ENCODE measurements around the gene UTP14C.
A peak's percentile ranks its signal among the peaks of the same experiment; 100 is the strongest.
"Not testable (repeated sequence)": the region's sequence is repeated elsewhere in the genome, so short reads cannot be mapped to it uniquely, and the experiment has no call there.

The UTP14C gene

DNA sequence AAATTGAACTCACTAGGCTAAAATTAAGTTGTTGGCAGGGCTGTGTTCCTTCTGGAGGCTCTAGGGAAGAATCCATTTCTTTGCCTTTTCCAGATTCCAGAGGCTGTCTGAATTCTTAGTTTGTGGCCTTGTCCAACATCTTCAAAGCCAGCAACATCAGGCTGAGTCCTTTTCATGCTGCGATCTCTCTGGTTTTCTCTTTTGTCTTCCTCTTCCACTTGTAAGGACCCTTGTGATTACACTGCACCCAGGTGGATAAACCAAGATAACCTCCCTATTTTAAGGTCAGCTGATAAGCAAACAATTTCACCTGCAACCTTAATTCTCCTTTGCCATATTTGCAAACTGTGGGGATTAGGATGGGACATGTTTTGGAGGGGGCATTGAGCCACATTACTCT is 11.5 kb downstream of the UTP14C start:
- Mint-ChIP-seq H3K27ac (no peak overlapping the region), H3K9me3 (no peaks in the 10 kb centered on the region), H3K36me3 (ENCODE audit: low read depth) (no peaks in the 10 kb centered on the region), H3K27me3 (ENCODE audit: low read depth) (no peaks in the 10 kb centered on the region), H3K4me1 (ENCODE audit: low read depth) (no peaks in the 10 kb centered on the region), H3K4me3 (no peak overlapping the region)
- no peak for DNase-seq (ENCODE audit: low spot score)

DNA sequence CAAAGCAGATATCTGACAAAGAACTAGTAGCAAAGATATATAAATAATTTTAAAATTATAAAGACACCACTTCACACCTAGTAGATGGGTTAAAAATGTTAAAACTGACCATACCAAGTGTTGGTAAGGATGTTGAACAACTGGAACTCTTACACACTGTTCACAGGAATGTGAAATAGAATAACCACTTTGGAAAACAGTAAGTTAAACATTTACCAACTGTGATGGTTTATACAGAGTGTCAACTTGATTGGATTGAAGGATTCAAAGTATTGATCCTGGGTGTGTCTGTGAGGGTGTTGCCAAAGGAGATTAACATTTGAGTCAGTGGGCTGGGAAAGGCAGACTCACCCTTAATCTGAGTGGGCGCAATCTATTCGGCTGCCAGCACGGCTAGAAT is 19.2 kb downstream of the UTP14C start:
- Mint-ChIP-seq H3K4me3 (no peak overlapping the region), H3K27me3 (ENCODE audit: low read depth) (no peaks in the 10 kb centered on the region), H3K36me3 (ENCODE audit: low read depth) (no peaks in the 10 kb centered on the region), H3K4me1 (ENCODE audit: low read depth) (no peaks in the 10 kb centered on the region), H3K9me3 (no peaks in the 10 kb centered on the region), H3K27ac (no peak overlapping the region)
- no peak for DNase-seq (ENCODE audit: low spot score)

DNA sequence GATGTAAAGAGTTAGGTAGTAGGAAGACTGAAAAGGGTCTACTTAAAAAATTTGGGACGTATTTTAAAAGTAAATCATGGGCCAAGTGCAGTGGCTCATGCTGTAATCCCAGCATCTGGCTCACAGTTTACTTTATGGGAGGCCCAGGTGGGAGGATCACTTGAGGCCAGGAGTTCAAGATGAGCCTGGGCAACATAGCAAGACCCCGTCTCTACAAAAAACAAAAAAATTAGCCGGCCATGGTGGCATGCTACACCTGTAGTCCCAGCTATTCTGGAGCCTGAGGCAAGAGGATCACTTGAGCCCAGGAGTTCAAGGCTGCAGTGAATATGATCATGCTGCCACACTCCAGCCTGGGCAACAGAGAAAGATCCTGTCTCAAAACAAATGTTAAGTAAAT is 23.0 kb downstream of the UTP14C start:
- no peaks in the 10 kb centered on the region for H3K36me3 Mint-ChIP-seq (ENCODE audit: low read depth)
- H3K27me3 Mint-ChIP-seq (ENCODE audit: low read depth), result no peaks in the 10 kb centered on the region
- no peak overlapping the region for H3K4me3 Mint-ChIP-seq
- no peak overlapping the region for H3K27ac Mint-ChIP-seq
- no peaks in the 10 kb centered on the region for H3K9me3 Mint-ChIP-seq
- DNase-seq (ENCODE audit: low spot score), result no peak
- H3K4me1 Mint-ChIP-seq (ENCODE audit: low read depth), result no peaks in the 10 kb centered on the region

DNA sequence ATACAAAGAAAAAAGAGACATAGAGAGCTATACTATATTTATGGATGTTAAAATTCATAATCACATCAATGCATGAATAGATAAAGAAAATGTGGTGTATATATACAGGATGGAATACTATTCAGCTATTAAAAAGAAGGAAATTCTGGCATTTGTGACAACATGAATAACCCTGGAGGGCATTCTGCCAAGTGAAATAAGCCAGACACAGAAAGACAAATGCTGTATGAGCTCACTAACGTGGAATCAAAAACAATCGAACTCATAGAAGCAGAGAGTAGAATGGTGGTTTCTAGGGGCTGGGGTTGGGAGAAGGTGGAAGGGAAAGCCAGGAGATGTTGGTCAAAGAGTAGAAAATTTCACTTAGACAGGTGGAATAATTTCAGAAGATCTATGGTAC is 24.0 kb downstream of the UTP14C start:
- Mint-ChIP-seq H3K27ac (no peak overlapping the region), H3K9me3 (no peaks in the 10 kb centered on the region), H3K4me1 (ENCODE audit: low read depth) (no peaks in the 10 kb centered on the region), H3K27me3 (ENCODE audit: low read depth) (no peaks in the 10 kb centered on the region), H3K4me3 (no peak overlapping the region), H3K36me3 (ENCODE audit: low read depth) (no peaks in the 10 kb centered on the region)
- no peak for DNase-seq (ENCODE audit: low spot score)

DNA sequence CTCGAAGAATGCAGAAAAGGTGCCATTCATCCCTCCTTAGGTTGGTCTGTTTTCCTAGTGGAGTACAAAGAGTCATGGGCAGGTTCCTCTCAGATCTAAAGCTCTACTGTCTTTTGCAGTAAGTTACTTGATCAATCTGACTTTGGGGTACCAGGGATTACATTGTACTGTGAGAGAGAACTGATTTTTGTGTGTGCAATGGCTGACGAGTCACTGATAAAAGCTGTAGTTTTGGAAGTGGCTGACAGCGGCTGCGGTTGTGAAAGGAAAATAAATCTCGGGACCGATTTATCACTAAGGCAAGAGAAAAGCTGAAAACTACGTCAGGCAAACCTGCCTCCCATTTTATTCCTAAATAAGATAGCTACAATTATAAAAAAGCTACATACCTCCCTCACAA is 26.9 kb downstream of the UTP14C start:
- Mint-ChIP-seq H3K4me3 (no peak overlapping the region), H3K9me3 (peaks cover 5% of the 10 kb centered on the region), H3K27me3 (ENCODE audit: low read depth) (no peaks in the 10 kb centered on the region), H3K36me3 (ENCODE audit: low read depth) (no peaks in the 10 kb centered on the region), H3K27ac (no peak overlapping the region), H3K4me1 (ENCODE audit: low read depth) (no peaks in the 10 kb centered on the region)
- DNase-seq (ENCODE audit: low spot score), result no peak

DNA sequence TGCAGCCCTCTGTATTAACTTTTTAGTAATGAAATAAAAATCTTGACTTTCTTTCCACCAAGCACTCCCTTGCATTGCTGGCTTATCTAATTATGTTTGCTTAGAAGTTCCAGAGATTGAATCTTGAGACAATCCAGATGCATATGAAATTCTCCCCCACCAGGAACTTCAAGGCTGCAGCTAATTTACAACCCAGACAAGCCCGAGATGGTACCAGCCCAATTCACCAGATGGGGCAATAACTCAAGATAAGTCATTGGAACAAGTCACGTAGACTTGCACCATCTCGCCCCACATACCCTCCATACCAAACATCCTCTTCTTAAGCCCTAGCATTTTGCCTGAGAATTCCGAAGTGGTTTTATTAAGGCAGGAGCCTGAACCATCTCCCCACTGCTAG is 29.0 kb downstream of the UTP14C start:
- H3K27ac Mint-ChIP-seq, result no peak overlapping the region
- H3K9me3 Mint-ChIP-seq, result peaks cover 5% of the 10 kb centered on the region
- H3K4me1 Mint-ChIP-seq (ENCODE audit: low read depth), result no peaks in the 10 kb centered on the region
- H3K36me3 Mint-ChIP-seq (ENCODE audit: low read depth), result no peaks in the 10 kb centered on the region
- no peak overlapping the region for H3K4me3 Mint-ChIP-seq
- H3K27me3 Mint-ChIP-seq (ENCODE audit: low read depth), result no peaks in the 10 kb centered on the region
- no peak for DNase-seq (ENCODE audit: low spot score)

DNA sequence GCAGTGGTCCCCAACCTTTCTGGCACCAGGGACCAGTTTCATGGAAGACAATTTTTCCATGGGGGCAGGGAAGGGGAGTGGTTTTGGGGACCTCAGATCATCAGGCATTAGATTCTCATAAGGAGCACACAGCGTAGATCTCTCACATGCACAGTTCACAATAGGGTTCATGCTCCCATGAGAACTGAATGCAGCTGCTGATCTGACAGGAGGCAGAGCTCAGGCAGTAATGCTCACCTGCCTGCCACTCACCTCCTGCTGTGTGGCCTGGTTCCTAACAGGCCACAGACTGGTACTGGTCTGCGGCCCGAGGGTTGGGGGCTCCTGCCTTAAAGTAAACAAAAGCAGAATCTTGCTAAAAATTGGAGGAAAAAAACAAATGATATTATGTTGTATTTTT is 36.6 kb downstream of the UTP14C start:
- H3K9me3 Mint-ChIP-seq, result peaks cover 18% of the 10 kb centered on the region
- H3K27me3 Mint-ChIP-seq (ENCODE audit: low read depth); H3K27ac Mint-ChIP-seq: not testable (repeated sequence)

DNA sequence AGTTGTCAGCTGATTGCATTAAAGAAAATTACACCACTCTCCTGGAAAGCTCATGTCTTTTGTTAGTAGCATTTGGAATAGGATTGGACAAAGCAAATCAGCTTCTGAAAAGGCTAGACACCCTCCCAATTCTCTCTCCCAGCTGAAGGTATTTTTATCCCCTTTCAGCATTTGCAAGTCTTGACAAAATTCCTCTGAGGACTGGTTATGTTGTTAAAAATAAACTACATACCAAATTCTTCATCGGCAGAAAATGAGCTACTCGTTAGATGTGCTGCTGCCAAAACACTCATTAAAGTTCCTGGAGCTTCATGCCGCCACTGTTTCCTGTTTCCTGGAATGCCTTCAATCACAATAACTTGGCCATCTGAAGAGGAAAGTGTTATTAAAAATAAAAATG is 37.1 kb downstream of the UTP14C start:
- DNase-seq (ENCODE audit: low spot score), result no peak
- no peaks in the 10 kb centered on the region for H3K27me3 Mint-ChIP-seq (ENCODE audit: low read depth)
- no peaks in the 10 kb centered on the region for H3K4me1 Mint-ChIP-seq (ENCODE audit: low read depth)
- no peak overlapping the region for H3K27ac Mint-ChIP-seq
- no peak overlapping the region for H3K4me3 Mint-ChIP-seq
- H3K36me3 Mint-ChIP-seq (ENCODE audit: low read depth), result no peaks in the 10 kb centered on the region
- peaks cover 19% of the 10 kb centered on the region for H3K9me3 Mint-ChIP-seq

More for the DNA sequence above, 36.6 kb downstream of the UTP14C start:
- not testable (repeated sequence) for H3K36me3 Mint-ChIP-seq (ENCODE audit: low read depth); H3K4me1 Mint-ChIP-seq (ENCODE audit: low read depth); DNase-seq (ENCODE audit: low spot score); H3K4me3 Mint-ChIP-seq

DNA sequence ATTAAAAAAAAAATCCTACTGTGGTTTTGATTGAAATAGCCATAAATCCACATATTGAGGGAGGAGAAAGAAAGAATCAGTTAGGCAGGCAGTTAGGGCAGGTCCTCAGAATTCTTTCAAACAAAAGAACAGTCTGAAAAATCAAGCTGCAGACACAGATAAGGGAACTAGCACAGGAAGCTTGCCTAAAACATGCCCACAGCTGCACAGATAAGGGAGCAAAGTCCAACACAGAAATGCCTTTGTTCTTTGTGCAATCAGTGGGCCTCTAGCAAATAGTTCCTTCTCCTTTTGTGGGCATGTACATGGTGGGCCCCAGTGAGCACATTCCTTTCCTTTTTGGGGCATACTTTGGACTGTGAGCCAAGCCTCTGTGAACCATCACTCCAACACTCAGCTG is 42.7 kb downstream of the UTP14C start:
- Mint-ChIP-seq H3K36me3 (ENCODE audit: low read depth) (no peaks in the 10 kb centered on the region), H3K27ac (no peak overlapping the region), H3K4me1 (ENCODE audit: low read depth) (peaks cover 11% of the 10 kb centered on the region), H3K9me3 (peaks cover 34% of the 10 kb centered on the region), H3K27me3 (ENCODE audit: low read depth) (peaks cover 3% of the 10 kb centered on the region), H3K4me3 (no peak overlapping the region)
- DNase-seq (ENCODE audit: low spot score), result no peak

DNA sequence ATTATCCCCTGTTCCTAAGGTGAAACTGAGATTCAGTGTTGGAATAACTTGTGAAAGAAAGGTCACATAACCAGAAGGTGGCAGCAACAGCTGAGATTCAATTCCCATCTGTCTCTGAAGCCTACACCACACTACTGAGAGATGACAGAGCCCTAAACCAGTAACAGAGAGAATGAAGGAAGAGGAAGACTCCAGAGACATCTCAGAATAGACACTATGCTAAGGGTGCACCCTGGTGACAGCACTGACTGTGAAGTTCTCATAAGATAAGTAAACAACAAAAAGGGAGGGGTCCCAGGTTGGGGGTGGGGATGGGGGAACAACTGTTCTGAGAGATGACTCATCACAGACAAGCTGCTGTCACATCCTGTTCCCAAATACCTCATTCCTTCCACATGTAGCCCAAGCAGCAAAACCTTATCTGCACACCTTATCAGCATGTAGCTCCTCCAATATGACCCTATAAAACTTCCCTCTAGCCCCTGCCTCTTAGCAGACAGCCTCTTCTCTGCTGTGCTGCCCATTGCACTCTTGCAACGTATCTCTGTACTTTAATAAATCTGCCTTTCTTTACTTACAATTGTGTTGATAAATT is 46.5 kb downstream of the UTP14C start:
- H3K4me1 Mint-ChIP-seq (ENCODE audit: low read depth), result peaks cover 11% of the 10 kb centered on the region
- DNase-seq (ENCODE audit: low spot score), result peak; percentile 7
- peaks cover 20% of the 10 kb centered on the region for H3K9me3 Mint-ChIP-seq
- H3K4me3 Mint-ChIP-seq, result no peak overlapping the region
- no peaks in the 10 kb centered on the region for H3K36me3 Mint-ChIP-seq (ENCODE audit: low read depth)
- peaks cover 13% of the 10 kb centered on the region for H3K27me3 Mint-ChIP-seq (ENCODE audit: low read depth)
- no peak overlapping the region for H3K27ac Mint-ChIP-seq

All from T-helper 2 cell treated with Interferon-gamma antibody and Interleukin-4, amounts not matched to agents 5 μg/mL and 100 μg/mL, for 36 hours (primary cell).